Spinal cord (tissue), 10 donors: ENCODE data around the gene CDKN2B. TPM values are rescaled to one million over a fixed set of nuclear protein-coding genes. Genes with fewer than 3 reads are reported as not detected.

ENCODE experiments used
- DNase-seq, 6 donors: peaks; one replicate each; pipeline versions ENCODE4 v3.0.0 to v3.0.0-alpha.2; 2013 to 2015; ENCODE audit warnings: low spot score in 6 of 6, low read depth in 4 of 6
- H3K27ac ChIP-seq: one replicate; pipeline ENCODE4 v1.5.1; 2013; ENCODE audit warnings: low read depth, low read length, control low read depth
- H3K27me3 ChIP-seq: one replicate; pipeline ENCODE4 v1.6.1; 2013; ENCODE audit warnings: low read length; ENCODE audit not compliant: control insufficient read depth, insufficient read depth
- H3K36me3 ChIP-seq: one replicate; pipeline ENCODE4 v1.6.1; 2013; ENCODE audit warnings: low read length; ENCODE audit not compliant: control insufficient read depth, insufficient read depth
- H3K4me1 ChIP-seq: one replicate; pipeline ENCODE4 v1.6.1; 2013; ENCODE audit warnings: low read length; ENCODE audit not compliant: control insufficient read depth, insufficient read depth
- H3K4me3 ChIP-seq: one replicate; pipeline ENCODE4 v1.5.1; 2013; ENCODE audit warnings: low read depth, low read length, control low read depth
- H3K9me3 ChIP-seq: one replicate; pipeline ENCODE4 v1.6.1; 2013; ENCODE audit warnings: low read length; ENCODE audit not compliant: control insufficient read depth, insufficient read depth
- WGBS: methylation state at CpG from one replicate; pipeline ENCODE4 v1.1.5; 2013; ENCODE audit warnings: missing lambda C conversion rate; ENCODE audit not compliant: insufficient coverage; 5-methylcytosine and 5-hydroxymethylcytosine counted together
- polyA plus RNA-seq, 2 donors: library from polyadenylated mRNA; unstranded; fragments of 120-200 nt; gene quantifications; one replicate each; pipeline ENCODE4 v1.2.1, GENCODE V29; 2013; ENCODE audit not compliant: insufficient read length in 2 of 2
- total RNA-seq, 2 donors: library from RNA; depleted of rRNA in 1 of 2; stranded (reverse); fragments of 120-200 nt in 1 of 2; fragments of >200 nt in 1 of 2; gene quantifications; one replicate each; pipeline versions ENCODE4 v1.2.3 to v1.2.4, GENCODE V29; 2013 to 2014
- donor health status: healthy.

CDKN2B gene
- total and polyA plus RNA-seq, 4 donors: 0.79 to 1.8 (median 1.4) TPM

DNA sequence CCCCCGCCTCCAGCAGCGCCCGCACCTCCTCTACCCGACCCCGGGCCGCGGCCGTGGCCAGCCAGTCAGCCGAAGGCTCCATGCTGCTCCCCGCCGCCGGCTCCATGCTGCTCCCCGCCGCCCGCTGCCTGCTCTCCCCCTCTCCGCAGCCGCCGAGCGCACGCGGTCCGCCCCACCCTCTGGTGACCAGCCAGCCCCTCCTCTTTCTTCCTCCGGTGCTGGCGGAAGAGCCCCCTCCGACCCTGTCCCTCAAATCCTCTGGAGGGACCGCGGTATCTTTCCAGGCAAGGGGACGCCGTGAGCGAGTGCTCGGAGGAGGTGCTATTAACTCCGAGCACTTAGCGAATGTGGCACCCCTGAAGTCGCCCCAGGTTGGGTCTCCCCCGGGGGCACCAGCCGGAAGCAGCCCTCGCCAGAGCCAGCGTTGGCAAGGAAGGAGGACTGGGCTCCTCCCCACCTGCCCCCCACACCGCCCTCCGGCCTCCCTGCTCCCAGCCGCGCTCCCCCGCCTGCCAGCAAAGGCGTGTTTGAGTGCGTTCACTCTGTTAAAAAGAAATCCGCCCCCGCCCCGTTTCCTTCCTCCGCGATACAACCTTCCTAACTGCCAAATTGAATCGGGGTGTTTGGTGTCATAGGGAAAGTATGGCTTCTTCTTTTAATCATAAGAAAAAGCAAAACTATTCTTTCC, 34.2 kb downstream of the CDKN2B start:
- under 1% methylated on average over 38 of the region's 51 CpGs for WGBS
- Histone ChIP-seq H3K4me3 (peak overlapping the region; percentile 20), H3K27ac (no peak overlapping the region), H3K9me3 (no peaks in the 10 kb centered on the region), H3K4me1 (peaks cover 15% of the 10 kb centered on the region), H3K27me3 (peaks cover 94% of the 10 kb centered on the region), H3K36me3 (no peaks in the 10 kb centered on the region)
- DNase-seq: peak in 2 of 6 donors; percentile 23 to 50

DNA sequence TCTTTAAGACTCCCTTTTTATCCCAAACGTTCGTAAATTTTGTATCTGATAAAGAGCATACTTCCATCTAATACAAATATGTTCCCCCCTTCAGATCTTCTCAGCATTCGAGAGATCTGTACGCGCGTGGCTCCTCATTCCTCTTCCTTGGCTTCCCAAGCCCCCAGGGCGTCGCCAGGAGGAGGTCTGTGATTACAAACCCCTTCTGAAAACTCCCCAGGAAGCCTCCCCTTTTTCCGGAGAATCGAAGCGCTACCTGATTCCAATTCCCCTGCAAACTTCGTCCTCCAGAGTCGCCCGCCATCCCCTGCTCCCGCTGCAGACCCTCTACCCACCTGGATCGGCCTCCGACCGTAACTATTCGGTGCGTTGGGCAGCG, 34.8 kb downstream of the CDKN2B start:
- no peak overlapping the region for H3K27ac ChIP-seq
- peak in 2 of 6 donors; percentile 16 to 24 for DNase-seq
- no peaks in the 10 kb centered on the region for H3K36me3 ChIP-seq
- peaks cover 94% of the 10 kb centered on the region for H3K27me3 ChIP-seq
- H3K9me3 ChIP-seq: no peaks in the 10 kb centered on the region
- peaks cover 15% of the 10 kb centered on the region for H3K4me1 ChIP-seq
- WGBS: 2% methylated on average over 20 of the region's 21 CpGs
- H3K4me3 ChIP-seq: no peak overlapping the region

DNA sequence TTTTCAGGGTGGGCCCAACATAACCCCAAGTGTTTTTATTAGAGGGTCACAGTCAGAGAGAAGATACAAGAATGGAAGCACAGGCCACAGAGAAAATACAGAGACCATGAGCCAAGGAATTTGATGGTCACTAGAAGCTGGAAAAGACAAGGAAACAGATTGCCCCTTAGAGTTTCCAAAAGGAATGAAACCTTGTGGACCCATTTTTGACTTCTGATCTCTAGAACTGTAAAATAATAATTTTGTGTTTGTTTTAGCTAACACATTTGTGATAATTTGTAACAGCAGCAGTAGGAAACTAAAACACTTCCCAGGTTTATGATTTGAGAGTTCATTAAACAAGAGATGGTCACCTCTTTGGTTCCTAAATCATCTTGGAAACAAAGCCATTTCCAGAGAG, 36.7 kb downstream of the CDKN2B start:
- Histone ChIP-seq H3K9me3 (no peaks in the 10 kb centered on the region), H3K36me3 (no peaks in the 10 kb centered on the region), H3K4me3 (no peak overlapping the region), H3K27me3 (peaks cover 95% of the 10 kb centered on the region), H3K4me1 (peaks cover 23% of the 10 kb centered on the region), H3K27ac (no peak overlapping the region)
- peak in 1 of 6 donors; percentile 4 for DNase-seq

DNA sequence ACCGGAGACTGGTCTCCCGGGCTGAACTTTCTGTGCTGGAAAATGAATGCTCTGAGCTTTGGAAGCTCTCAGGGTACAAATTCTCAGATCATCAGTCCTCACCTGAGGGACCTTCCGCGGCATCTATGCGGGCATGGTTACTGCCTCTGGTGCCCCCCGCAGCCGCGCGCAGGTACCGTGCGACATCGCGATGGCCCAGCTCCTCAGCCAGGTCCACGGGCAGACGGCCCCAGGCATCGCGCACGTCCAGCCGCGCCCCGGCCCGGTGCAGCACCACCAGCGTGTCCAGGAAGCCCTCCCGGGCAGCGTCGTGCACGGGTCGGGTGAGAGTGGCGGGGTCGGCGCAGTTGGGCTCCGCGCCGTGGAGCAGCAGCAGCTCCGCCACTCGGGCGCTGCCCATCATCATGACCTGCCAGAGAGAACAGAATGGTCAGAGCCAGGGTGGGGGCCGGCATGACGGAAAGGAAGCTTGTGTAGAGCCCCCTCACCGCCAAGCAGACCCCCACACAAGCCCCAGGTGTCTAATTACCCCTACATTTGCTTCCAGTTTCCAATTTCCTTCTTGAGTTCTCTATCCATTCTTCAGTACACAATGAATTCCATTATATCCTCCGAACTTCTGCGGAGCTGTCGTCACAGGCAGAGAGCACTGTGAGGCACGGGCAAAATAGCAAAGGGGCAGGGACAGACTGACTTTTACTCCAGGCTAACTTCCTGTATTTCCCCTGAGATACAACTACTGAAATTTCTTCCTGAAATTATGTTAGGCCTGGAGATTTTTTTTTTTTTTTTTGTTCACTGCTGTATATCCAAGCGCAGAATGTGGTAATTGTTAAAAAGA, 38.1 kb downstream of the CDKN2B start:
- WGBS: under 1% methylated on average over 43 of the region's 45 CpGs
- H3K9me3 ChIP-seq: no peaks in the 10 kb centered on the region
- H3K4me1 ChIP-seq: peaks cover 26% of the 10 kb centered on the region
- peaks cover 95% of the 10 kb centered on the region for H3K27me3 ChIP-seq
- H3K4me3 ChIP-seq: no peak overlapping the region
- no peaks in the 10 kb centered on the region for H3K36me3 ChIP-seq
- DNase-seq: peak in 2 of 6 donors; percentile 10 to 25
- H3K27ac ChIP-seq: no peak overlapping the region

DNA sequence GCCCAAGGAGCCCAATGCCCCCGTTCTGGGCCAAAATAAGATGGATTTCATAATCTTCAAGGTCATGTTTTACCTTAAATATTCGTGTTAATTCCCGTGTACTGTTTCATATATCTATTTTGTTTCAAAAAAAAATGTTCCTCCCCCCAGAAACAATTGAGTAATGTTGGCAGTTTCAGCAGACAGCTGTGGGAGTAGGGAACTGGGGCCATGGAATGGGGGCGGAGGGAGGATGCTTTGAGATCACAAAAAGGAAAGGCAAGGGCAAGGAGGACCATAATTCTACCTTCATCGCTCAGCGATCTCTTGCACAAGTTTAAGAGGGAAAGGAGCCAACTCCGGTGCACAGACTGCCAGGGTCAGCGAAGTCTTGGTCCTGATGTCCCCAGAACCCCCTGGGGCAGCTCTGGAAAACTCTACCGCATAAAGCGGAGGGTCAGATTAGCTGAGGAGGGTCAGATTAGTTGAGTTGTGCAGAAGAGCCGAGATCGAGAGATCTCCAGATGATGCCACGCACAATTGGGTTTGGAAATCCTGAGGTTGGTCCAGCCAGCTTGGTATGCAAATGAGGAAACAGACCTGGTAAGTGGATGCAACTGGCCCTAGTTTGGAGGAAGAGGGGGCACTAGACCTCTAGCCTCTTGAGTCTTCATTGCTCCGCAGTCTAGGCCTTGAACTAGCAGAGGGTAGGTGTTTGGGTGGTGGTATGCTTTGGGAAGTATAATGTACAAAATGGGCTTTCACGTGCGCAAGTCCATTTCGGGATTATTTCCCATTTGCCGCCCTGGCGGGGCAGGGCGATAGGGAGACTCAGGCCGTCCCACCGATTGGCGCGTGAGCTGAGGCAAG, 38.9 kb downstream of the CDKN2B start:
- Histone ChIP-seq H3K27ac (no peak overlapping the region), H3K4me3 (no peak overlapping the region), H3K27me3 (peaks cover 95% of the 10 kb centered on the region), H3K9me3 (no peaks in the 10 kb centered on the region), H3K36me3 (no peaks in the 10 kb centered on the region), H3K4me1 (peaks cover 32% of the 10 kb centered on the region)
- DNase-seq: peak in 1 of 6 donors; percentile 15
- 3% methylated on average over 20 of the region's 24 CpGs for WGBS

DNA sequence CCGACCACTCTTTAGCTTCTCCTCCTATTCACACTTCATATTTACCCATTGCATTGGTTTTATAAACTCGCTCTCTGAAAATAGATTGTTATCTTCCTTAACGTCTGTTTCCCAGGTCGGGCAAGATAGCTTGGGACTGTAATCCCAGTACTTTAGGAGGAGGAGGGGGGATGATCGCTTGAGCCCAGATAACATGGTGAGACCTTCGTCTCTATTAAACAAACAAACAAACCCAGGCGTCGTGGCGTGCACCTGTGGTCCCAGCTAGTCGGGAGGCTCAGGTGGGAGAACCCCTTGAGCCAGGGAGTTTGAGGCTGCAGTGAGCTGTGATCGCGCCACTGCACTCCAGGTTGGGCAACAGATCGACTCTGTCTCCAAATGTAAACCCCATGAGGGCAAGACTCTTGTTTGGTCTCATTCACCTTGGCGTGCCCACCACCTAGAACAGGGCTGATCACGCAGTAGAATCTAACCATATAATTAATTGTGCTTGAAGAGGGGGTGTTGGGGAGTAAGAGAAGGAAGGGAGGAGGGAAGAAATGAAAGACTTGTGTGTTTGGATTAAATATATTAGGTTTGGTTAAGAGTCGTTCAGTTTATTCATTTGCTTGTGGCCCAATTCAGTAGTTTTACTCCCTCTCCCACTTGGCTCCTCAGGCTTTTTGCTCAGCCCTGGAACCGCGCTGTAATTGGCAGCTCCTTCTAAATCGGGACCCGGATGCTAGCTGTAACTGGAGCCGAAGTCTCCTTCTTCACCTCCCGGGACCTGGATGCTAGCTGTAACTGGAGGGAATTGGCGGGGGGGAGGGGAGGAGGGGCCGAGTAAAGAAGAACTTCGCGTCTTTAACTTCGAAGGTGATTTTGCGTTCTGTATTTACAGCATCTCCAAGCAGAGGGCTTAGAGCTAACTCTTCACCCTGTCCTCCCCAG, 39.8 kb downstream of the CDKN2B start:
- Histone ChIP-seq H3K9me3 (no peaks in the 10 kb centered on the region), H3K4me3 (no peak overlapping the region), H3K36me3 (no peaks in the 10 kb centered on the region), H3K4me1 (peaks cover 28% of the 10 kb centered on the region), H3K27ac (no peak overlapping the region), H3K27me3 (peaks cover 95% of the 10 kb centered on the region)
- DNase-seq: peak in 2 of 6 donors; percentile 20
- 4% methylated on average over 20 of the region's 28 CpGs for WGBS

DNA sequence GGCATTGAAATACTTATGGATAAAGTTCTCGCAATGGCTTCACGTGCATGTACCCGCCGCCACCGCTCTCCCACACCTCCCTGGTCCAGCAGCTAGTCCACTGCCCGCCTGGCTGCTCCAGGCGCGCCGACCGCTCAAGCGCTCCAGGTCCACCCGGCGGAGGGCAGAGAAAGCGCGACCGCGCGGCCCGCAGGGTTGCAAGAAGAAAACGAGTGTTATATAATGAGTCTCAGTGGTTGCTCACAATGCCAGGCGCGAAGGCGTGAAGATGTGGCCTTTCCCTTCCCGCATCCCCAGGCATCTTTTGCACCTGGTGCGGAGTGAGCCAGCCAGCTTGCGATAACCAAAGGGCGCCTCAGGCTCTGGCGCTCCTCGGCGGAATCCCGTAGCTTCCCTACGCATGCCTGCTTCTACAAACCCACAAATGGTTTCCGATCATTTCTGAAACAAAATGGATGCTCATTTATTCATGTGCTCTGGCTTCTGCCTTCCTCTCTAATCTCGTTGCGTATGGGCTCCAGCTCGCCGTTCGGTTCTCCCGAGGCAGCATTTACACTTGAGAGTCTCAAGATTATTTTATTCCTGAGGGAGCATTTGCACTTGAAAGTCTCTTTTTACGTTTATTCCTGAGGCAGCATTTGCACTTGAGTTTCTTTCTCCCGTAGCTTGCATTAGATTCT, 40.6 kb downstream of the CDKN2B start:
- under 1% methylated on average over 41 of the region's 41 CpGs for WGBS
- H3K27ac ChIP-seq: no peak overlapping the region
- peaks cover 90% of the 10 kb centered on the region for H3K27me3 ChIP-seq
- peaks cover 26% of the 10 kb centered on the region for H3K4me1 ChIP-seq
- H3K9me3 ChIP-seq: no peaks in the 10 kb centered on the region
- no peak overlapping the region for H3K4me3 ChIP-seq
- no peaks in the 10 kb centered on the region for H3K36me3 ChIP-seq
- peak in 2 of 6 donors; percentile 49 to 62 for DNase-seq

DNA sequence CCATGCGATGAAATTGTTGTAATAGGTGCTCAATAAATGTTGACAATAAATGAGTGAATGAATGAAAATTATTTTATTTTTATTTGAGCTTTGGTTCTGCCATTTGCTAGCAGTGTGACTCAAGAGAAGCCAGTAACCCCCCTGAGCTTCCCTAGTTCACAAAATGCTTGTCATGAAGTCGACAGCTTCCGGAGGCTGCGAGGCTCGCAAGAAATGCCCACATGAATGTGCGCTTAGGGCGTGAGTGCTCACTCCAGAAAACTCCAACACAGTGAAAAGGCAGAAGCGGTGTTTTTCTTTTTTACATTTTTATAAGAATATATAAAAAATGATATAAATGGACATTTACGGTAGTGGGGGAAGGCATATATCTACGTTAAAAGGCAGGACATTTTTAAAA, 41.4 kb downstream of the CDKN2B start:
- whole genome bisulfite sequencing: 13% methylated on average over 6 of the region's 10 CpGs
- DNase-seq: peak in 1 of 6 donors; percentile 20
- Histone ChIP-seq H3K36me3 (no peaks in the 10 kb centered on the region), H3K9me3 (no peaks in the 10 kb centered on the region), H3K4me3 (no peak overlapping the region), H3K4me1 (peaks cover 26% of the 10 kb centered on the region), H3K27ac (no peak overlapping the region), H3K27me3 (peaks cover 91% of the 10 kb centered on the region)
